Measurements from ENCODE around the gene JUNB.

The JUNB gene

DNA sequence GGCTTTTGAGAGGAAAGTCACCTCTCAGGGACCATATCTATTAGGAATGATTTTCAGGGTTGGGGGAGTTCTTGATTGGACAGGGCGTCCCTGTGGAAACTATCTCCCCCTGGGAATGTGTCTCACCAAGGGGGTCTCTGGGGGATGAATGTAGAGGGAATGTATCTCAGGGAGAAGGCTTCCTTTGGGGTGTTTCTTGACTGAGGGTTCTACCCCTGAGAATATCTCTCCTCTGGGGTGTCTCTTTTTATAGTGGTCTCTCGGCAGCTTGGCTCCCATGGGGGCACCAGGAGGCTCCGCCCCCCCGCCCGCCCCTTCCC, 42.1 kb downstream of the JUNB start:
- in situ Hi-C loops (cut with HindIII; ENCODE audit: low sequenced_read_pairs): no loop called here
- no peak overlapping the region for H3K4me3 ChIP-seq (ENCODE audit: low read depth, low read length)
- no peak for DNase-seq (ENCODE audit: low read depth, low spot score)
- TF ChIP-seq, protein P1, sequence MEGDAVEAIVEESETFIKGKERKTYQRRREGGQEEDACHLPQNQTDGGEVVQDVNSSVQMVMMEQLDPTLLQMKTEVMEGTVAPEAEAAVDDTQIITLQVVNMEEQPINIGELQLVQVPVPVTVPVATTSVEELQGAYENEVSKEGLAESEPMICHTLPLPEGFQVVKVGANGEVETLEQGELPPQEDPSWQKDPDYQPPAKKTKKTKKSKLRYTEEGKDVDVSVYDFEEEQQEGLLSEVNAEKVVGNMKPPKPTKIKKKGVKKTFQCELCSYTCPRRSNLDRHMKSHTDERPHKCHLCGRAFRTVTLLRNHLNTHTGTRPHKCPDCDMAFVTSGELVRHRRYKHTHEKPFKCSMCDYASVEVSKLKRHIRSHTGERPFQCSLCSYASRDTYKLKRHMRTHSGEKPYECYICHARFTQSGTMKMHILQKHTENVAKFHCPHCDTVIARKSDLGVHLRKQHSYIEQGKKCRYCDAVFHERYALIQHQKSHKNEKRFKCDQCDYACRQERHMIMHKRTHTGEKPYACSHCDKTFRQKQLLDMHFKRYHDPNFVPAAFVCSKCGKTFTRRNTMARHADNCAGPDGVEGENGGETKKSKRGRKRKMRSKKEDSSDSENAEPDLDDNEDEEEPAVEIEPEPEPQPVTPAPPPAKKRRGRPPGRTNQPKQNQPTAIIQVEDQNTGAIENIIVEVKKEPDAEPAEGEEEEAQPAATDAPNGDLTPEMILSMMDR (IDR thresholded peaks at IDR 0.05; ENCODE audit: low read depth, low read length): no peak

DNA sequence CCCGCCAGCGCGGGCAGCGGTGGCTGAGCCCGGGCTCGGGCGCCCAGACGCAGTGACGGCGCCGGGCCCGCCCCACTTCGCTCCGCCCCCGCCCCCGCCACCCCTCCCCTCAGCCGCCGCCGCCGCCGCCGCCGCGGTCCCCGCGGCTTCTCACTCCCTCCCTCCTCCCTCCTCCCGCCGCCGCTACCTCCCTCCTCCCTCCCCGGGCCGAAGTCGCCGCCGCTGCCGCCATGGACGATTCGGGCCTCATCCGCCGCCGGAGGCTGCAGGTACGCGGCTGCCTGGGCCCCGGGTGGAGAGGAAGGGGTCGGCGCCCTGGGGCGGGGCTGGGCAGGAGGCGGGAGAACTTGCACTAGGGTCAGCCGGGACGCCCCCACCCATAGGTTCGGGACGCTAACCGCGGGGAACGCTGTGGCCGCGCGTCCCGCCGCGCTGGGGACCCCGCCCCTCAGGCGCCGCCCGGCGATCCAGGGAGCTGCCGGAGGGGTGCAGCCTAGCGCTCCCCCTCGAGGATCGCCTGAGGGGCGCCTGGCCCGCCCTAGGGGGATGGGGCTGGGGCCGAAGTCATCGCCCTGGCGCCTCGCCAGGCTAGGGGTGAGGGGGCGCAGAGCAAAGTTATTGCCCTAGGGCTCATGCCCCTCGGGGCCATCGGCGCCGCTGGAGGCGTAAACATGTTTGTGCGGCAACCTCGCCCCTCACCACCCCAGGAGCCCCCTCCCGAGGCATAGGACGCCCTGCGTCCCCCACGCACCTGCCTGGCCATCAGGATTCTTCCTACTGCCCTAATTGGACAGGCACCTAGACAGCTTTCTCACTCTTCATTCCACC, 42.7 kb downstream of the JUNB start:
- in situ Hi-C loops (cut with HindIII; ENCODE audit: low sequenced_read_pairs): no loop called here

DNA sequence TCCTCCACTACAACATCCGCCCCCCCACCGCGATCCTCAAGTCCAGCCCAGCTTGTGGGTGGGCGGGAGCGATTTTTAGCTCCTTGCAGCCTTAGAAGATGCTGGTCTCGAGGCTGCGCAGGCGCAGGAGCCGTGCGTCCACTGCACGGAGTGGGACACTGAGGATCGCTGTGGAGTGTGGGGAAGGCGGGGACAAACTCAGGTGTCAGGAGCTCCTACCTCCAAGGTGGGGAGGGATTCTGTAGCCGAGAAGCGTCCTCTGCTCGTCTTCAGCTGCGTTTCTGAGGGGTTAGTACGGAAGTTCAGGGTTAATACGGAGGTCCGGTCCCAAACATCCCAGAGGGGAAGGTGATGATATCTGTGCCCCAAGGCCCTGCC, 43.3 kb downstream of the JUNB start, which contains the start of gene RTBDN:
Gene RTBDN (minus strand): TSS at position 14 of the 378 bp plus-strand sequence. CDS start 4,600 bp downstream, outside the sequence.
- in situ Hi-C loops (cut with HindIII; ENCODE audit: low sequenced_read_pairs): no loop called here
- DNase-seq (ENCODE audit: low read depth, low spot score): no peak
- TF ChIP-seq, protein P1 (IDR thresholded peaks at IDR 0.05; ENCODE audit: low read depth, low read length): no peak
- H3K4me3 ChIP-seq (ENCODE audit: low read depth, low read length): peak within 1 kb of the TSS; percentile 31

More for the DNA sequence above, 42.7 kb downstream of the JUNB start:
- TF ChIP-seq, protein P1 (IDR thresholded peaks at IDR 0.05; ENCODE audit: low read depth, low read length): no peak
- no peak for DNase-seq (ENCODE audit: low read depth, low spot score)
- peak overlapping the region; percentile 31 for H3K4me3 ChIP-seq (ENCODE audit: low read depth, low read length)

DNA sequence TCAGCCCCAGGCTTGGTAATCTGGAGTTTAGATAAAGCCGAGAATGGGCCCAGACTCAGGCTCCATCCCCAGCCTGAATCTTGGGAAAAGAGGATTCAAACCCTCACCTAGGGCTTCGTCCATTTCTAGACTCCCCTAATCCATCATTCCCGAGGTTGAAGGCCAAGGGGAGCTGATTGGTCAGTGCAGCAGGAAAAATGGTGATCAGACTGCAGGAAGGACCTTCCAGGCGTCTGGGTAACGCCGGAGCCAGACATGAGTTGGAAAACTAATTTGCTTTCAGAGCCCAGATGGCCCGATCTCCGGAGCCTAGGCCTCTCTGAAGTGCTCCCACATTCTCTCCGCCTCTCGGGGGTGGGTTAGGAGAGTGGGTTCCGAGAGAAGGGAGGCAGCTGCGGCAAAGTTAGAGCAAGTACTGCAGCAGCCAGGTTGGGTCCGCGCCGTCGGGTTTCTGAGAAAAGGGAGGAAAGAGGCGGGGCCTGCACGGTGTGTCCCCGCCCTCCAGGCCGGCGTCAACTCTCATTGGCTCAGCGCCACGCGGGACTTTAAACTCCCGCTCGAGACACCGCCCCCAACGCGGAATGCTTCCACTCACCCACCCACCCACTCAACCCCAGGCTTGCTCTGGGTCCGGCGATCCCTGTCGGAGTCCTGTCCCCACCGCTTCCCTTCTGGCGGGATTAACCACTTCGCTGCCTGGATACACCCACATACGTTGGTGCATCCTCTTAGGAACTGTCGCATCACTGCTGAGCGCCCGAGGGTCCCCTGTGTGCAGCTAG, 43.9 kb downstream of the JUNB start:
- H3K4me3 ChIP-seq (ENCODE audit: low read depth, low read length): no peak overlapping the region
- in situ Hi-C loops (cut with HindIII; ENCODE audit: low sequenced_read_pairs): no loop called here
- TF ChIP-seq, protein P1 (IDR thresholded peaks at IDR 0.05; ENCODE audit: low read depth, low read length): no peak
- DNase-seq (ENCODE audit: low read depth, low spot score): no peak

DNA sequence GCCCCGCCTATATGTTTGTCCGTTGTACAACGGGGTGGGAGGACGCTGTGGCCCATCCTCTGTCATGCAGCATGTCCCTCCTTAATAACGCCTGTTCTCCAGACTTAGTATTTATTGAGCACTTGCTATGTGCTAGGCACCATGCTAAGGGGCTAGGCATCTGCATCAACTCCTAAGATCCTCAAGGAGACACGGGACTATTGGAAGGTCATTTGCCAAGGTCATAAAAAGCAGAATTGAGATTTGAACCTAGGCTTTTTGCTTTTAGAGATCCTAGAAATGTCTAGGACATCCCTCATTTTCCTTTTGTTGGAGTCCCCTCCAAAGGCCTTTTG, 45.2 kb downstream of the JUNB start:
- no peak for DNase-seq (ENCODE audit: low read depth, low spot score)
- in situ Hi-C loops (cut with HindIII; ENCODE audit: low sequenced_read_pairs): no loop called here
- TF ChIP-seq, protein P1 (IDR thresholded peaks at IDR 0.05; ENCODE audit: low read depth, low read length): no peak
- H3K4me3 ChIP-seq (ENCODE audit: low read depth, low read length): no peak overlapping the region

DNA sequence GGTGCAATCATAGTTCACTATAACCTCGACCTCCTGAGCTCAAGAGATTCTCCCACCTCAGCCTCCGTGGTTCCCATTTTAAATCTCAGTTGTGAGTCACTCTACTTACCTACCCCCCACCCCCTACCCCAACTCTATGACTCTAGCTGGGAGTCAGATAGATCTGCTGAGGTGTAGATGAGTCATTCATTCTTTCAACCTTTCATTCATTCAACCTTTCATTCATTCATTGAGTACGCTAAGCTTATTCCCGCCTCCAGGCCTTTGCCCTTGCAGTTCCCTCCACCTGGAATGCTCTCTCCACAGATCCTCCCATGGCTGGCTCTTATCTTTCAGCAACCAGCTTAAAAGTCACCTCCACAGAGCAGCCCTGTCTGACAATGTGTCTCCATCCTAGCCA, 45.9 kb downstream of the JUNB start:
- no peak overlapping the region for H3K4me3 ChIP-seq (ENCODE audit: low read depth, low read length)
- in situ Hi-C loops (cut with HindIII; ENCODE audit: low sequenced_read_pairs): no loop called here
- TF ChIP-seq, protein P1 (IDR thresholded peaks at IDR 0.05; ENCODE audit: low read depth, low read length): no peak
- DNase-seq (ENCODE audit: low read depth, low spot score): no peak
